Uterus (tissue), 2 donors: ENCODE results near the gene TJP3.

ENCODE experiments used
- CTCF ChIP-seq, 4 experiments: fragments of 200-600 bp in 2 of 4; fragments of 450-650 bp in 2 of 4; sonication (generic) in 2 of 4; IDR thresholded peaks; one replicate each; pipeline ENCODE4 v1.5.1; 2016 to 2019; ENCODE audit warnings: antibody characterized with exemption in 4 of 4, mild to moderate bottlenecking in 2 of 4, moderate library complexity in 1 of 4
- POLR2A ChIP-seq, 2 donors: fragments of 450-650 bp; IDR thresholded peaks; one replicate each; pipeline ENCODE4 v1.6.1; 2016; ENCODE audit warnings: antibody characterized with exemption in 2 of 2, mild to moderate bottlenecking in 1 of 2, moderate library complexity in 1 of 2

GRCh38 chr19:3778899-3779723 is 70.9 kb downstream of the TJP3 start:
- TF ChIP-seq CTCF (IDR thresholded peaks at IDR 0.05) (no peak), POLR2A (IDR thresholded peaks at IDR 0.05) (no peak)
